Mesenchymal stem cell (in vitro differentiated cells and primary cell): Measurements from ENCODE around the gene MAP6D1.

Experiments
- DNase-seq: peaks from one replicate; pipeline ENCODE4 v3.0.0-alpha.2; 2013
- H2AFZ ChIP-seq: one replicate; pipeline ENCODE4 v1.6.1; 2013; ENCODE audit warnings: low read depth, mild to moderate bottlenecking, control low read depth, inconsistent platforms, low read length, moderate library complexity
- H2AK5ac ChIP-seq: 2 replicates; pipeline ENCODE4 v1.6.1; 2013; ENCODE audit warnings: low read length, moderate library complexity, mild to moderate bottlenecking, inconsistent platforms; ENCODE audit not compliant: severe bottlenecking
- H2BK120ac ChIP-seq: one replicate; pipeline ENCODE4 v1.6.1; 2013; ENCODE audit warnings: low read depth, mild to moderate bottlenecking, inconsistent platforms, low read length, moderate library complexity
- H2BK12ac ChIP-seq, 2 experiments: one replicate each; pipeline ENCODE4 v1.6.1; 2013; ENCODE audit warnings: inconsistent platforms in 2 of 2, low read length in 2 of 2, mild to moderate bottlenecking in 2 of 2, moderate library complexity in 2 of 2, control low read depth in 1 of 2
- H2BK15ac ChIP-seq: one replicate; pipeline ENCODE4 v1.6.1; 2013; ENCODE audit warnings: mild to moderate bottlenecking, low read depth, inconsistent platforms; ENCODE audit not compliant: poor library complexity, severe bottlenecking
- H2BK5ac ChIP-seq: 2 replicates; pipeline ENCODE4 v1.6.1; 2013; ENCODE audit warnings: low read depth, mild to moderate bottlenecking, low read length, control low read depth, inconsistent platforms; ENCODE audit not compliant: poor library complexity, severe bottlenecking
- H3K14ac ChIP-seq, 2 experiments: one replicate each; pipeline ENCODE4 v1.6.1; 2013; ENCODE audit warnings: inconsistent platforms in 2 of 2, low read length in 2 of 2, control low read depth in 1 of 2, mild to moderate bottlenecking in 1 of 2, moderate library complexity in 1 of 2
- H3K18ac ChIP-seq, 2 experiments: one replicate each; pipeline ENCODE4 v1.6.1; 2013; ENCODE audit warnings: inconsistent platforms in 2 of 2, low read length in 2 of 2, control low read depth in 1 of 2, low read depth in 1 of 2, mild to moderate bottlenecking in 1 of 2
- H3K23ac ChIP-seq, 2 experiments: one replicate each; pipeline ENCODE4 v1.6.1; 2013; ENCODE audit warnings: inconsistent platforms in 2 of 2, low read length in 2 of 2, mild to moderate bottlenecking in 2 of 2, moderate library complexity in 2 of 2, control low read depth in 1 of 2
- H3K27ac ChIP-seq: 2 replicates; pipeline ENCODE4 v1.5.1; 2013; ENCODE audit warnings: mild to moderate bottlenecking, moderate library complexity, low read length, control low read depth, inconsistent platforms; ENCODE audit not compliant: poor library complexity, severe bottlenecking
- H3K27me3 ChIP-seq, 2 experiments: 2 replicates each; pipeline versions ENCODE4 v1.6.1 to v1.7.0; 2013; ENCODE audit warnings: low read length in 2 of 2, mild to moderate bottlenecking in 2 of 2, moderate library complexity in 2 of 2, control low read depth in 1 of 2, inconsistent platforms in 1 of 2; ENCODE audit not compliant: control insufficient read depth in 1 of 2, insufficient read depth in 1 of 2
- H3K36me3 ChIP-seq, 2 experiments: 2 replicates each; pipeline versions ENCODE4 v1.6.1 to v1.7.0; 2013; ENCODE audit warnings: low read length in 2 of 2, control low read depth in 1 of 2, inconsistent platforms in 1 of 2, low read depth in 1 of 2, mild to moderate bottlenecking in 1 of 2; ENCODE audit not compliant: insufficient read depth in 2 of 2, control insufficient read depth in 1 of 2
- H3K4ac ChIP-seq, 2 experiments: one replicate each; pipeline ENCODE4 v1.6.1; 2013; ENCODE audit warnings: inconsistent platforms in 2 of 2, low read length in 2 of 2, mild to moderate bottlenecking in 2 of 2, moderate library complexity in 2 of 2, control low read depth in 1 of 2, low read depth in 1 of 2
- H3K4me1 ChIP-seq: 2 replicates; pipeline ENCODE4 v1.6.1; 2013; ENCODE audit warnings: low read depth, low read length, control low read depth; ENCODE audit not compliant: control insufficient read depth, insufficient read depth
- H3K4me2 ChIP-seq: 2 replicates; pipeline ENCODE4 v1.6.1; 2013; ENCODE audit warnings: low read length, mild to moderate bottlenecking, inconsistent platforms; ENCODE audit not compliant: poor library complexity, severe bottlenecking
- H3K4me3 ChIP-seq, 2 experiments: 2 replicates each; pipeline versions ENCODE4 v1.5.1 to v1.7.0; 2013; ENCODE audit warnings: low read length in 2 of 2, mild to moderate bottlenecking in 2 of 2, control low read depth in 1 of 2, low read depth in 1 of 2; ENCODE audit not compliant: insufficient read depth in 1 of 2
- H3K79me1 ChIP-seq: replicated peaks from 2 replicates; pipeline ENCODE4 v1.6.1; 2013; ENCODE audit warnings: mild to moderate bottlenecking, control low read depth, low read length, inconsistent platforms; ENCODE audit not compliant: poor library complexity, severe bottlenecking
- H3K9ac ChIP-seq: 2 replicates; pipeline ENCODE4 v1.7.0; 2013; ENCODE audit warnings: mild to moderate bottlenecking, low read length, moderate library complexity
- H3K9me3 ChIP-seq: 2 replicates; pipeline ENCODE4 v1.7.0; 2013; ENCODE audit warnings: mild to moderate bottlenecking, low read length; ENCODE audit not compliant: control insufficient read depth
- H4K8ac ChIP-seq: one replicate; pipeline ENCODE4 v1.6.1; 2013; ENCODE audit warnings: inconsistent platforms, mild to moderate bottlenecking, low read length, moderate library complexity
- H4K91ac ChIP-seq: one replicate; pipeline ENCODE4 v1.6.1; 2013; ENCODE audit warnings: mild to moderate bottlenecking, low read length, inconsistent platforms
- WGBS: methylation state at CpG from one replicate; pipeline ENCODE4 v1.1.7; 2013; ENCODE audit warnings: mixed read lengths; 5-methylcytosine and 5-hydroxymethylcytosine counted together

MAP6D1 gene

GRCh38 chr3:183845608-183846288, 20.4 kb upstream of the MAP6D1 start:
- H2BK5ac ChIP-seq: no peak overlapping the region
- peak overlapping the region; percentile 60 for H3K27ac ChIP-seq
- peaks cover 21 to 71% of the 10 kb centered on the region in 2 experiments for H3K36me3 ChIP-seq
- H3K4me1 ChIP-seq: peaks cover 6% of the 10 kb centered on the region
- no peak overlapping the region for H3K4me2 ChIP-seq
- no peak overlapping the region for H3K23ac ChIP-seq
- no peaks in the 10 kb centered on the region for H3K27me3 ChIP-seq
- H3K4ac ChIP-seq: no peak overlapping the region
- no peak overlapping the region for H3K9ac ChIP-seq
- no peaks in the 10 kb centered on the region for H3K9me3 ChIP-seq
- H3K14ac ChIP-seq: no peak overlapping the region
- no peak overlapping the region for H2AFZ ChIP-seq
- peaks cover 16% of the 10 kb centered on the region for H3K79me1 ChIP-seq
- peak; percentile 10 for DNase-seq
- no peak overlapping the region for H2BK12ac ChIP-seq
- H2BK15ac ChIP-seq: no peak overlapping the region
- H3K18ac ChIP-seq: no peak overlapping the region
- H2AK5ac ChIP-seq: peak overlapping the region; percentile 93
- peak overlapping the region; percentile 34 for H2BK120ac ChIP-seq
- H3K4me3 ChIP-seq: no peak overlapping the region
- no peak overlapping the region for H4K8ac ChIP-seq
- 83% methylated on average over 12 of the region's 13 CpGs for WGBS
- no peak overlapping the region for H4K91ac ChIP-seq

- Histone ChIP-seq H3K79me1 (peaks cover 17% of the 10 kb centered on the region), H2BK15ac (no peak overlapping the region), H3K36me3 (peaks cover 23 to 72% of the 10 kb centered on the region in 2 experiments), H3K4me3 (no peak overlapping the region), H2AFZ (no peak overlapping the region), H3K4ac (no peak overlapping the region), H2AK5ac (peak overlapping the region; percentile 14), H3K4me1 (peaks cover 6% of the 10 kb centered on the region), H3K4me2 (no peak overlapping the region), H2BK12ac (no peak overlapping the region), H2BK5ac (no peak overlapping the region), H4K8ac (no peak overlapping the region), H3K9me3 (no peaks in the 10 kb centered on the region), H4K91ac (no peak overlapping the region), H3K27ac (peak overlapping the region; percentile 60), H3K9ac (no peak overlapping the region), H3K18ac (no peak overlapping the region), H3K14ac (no peak overlapping the region), H3K27me3 (no peaks in the 10 kb centered on the region), H2BK120ac (no peak overlapping the region), H3K23ac (no peak overlapping the region)
- DNase-seq: no peak
- 75% methylated on average over 2 of the region's 4 CpGs for WGBS
Observed at GRCh38 chr3:183845090-183845489, 19.7 kb upstream of the MAP6D1 start.

GRCh38 chr3:183844606-183845005, 19.2 kb upstream of the MAP6D1 start:
- no peak overlapping the region for H2BK15ac ChIP-seq
- no peak overlapping the region for H3K4ac ChIP-seq
- H3K4me2 ChIP-seq: no peak overlapping the region
- H3K14ac ChIP-seq: no peak overlapping the region
- H3K9ac ChIP-seq: peak overlapping the region; percentile 19
- DNase-seq: peak; percentile 90
- peaks cover 16% of the 10 kb centered on the region for H3K79me1 ChIP-seq
- H2BK12ac ChIP-seq: no peak overlapping the region
- no peak overlapping the region for H2AK5ac ChIP-seq
- H3K9me3 ChIP-seq: no peaks in the 10 kb centered on the region
- H2AFZ ChIP-seq: no peak overlapping the region
- no peak overlapping the region for H3K23ac ChIP-seq
- peaks cover 6% of the 10 kb centered on the region for H3K4me1 ChIP-seq
- H3K27me3 ChIP-seq: no peaks in the 10 kb centered on the region
- no peak overlapping the region for H3K18ac ChIP-seq
- H3K27ac ChIP-seq: peak overlapping the region; percentile 49
- H3K4me3 ChIP-seq: no peak overlapping the region
- peaks cover 25 to 72% of the 10 kb centered on the region in 2 experiments for H3K36me3 ChIP-seq
- no CpG with 5 or more reads among the region's 2 CpGs for WGBS
- H4K91ac ChIP-seq: no peak overlapping the region
- no peak overlapping the region for H4K8ac ChIP-seq
- H2BK120ac ChIP-seq: no peak overlapping the region
- no peak overlapping the region for H2BK5ac ChIP-seq

GRCh38 chr3:183839751-183840150, 14.4 kb upstream of the MAP6D1 start:
- no peak overlapping the region for H4K91ac ChIP-seq
- 100% methylated on average over 2 of the region's 4 CpGs for WGBS
- H3K9me3 ChIP-seq: no peaks in the 10 kb centered on the region
- H3K4me1 ChIP-seq: no peaks in the 10 kb centered on the region
- DNase-seq: no peak
- peaks cover 8% of the 10 kb centered on the region for H3K79me1 ChIP-seq
- no peak overlapping the region for H3K4me3 ChIP-seq
- no peak overlapping the region for H4K8ac ChIP-seq
- no peak overlapping the region for H2AK5ac ChIP-seq
- no peak overlapping the region for H2AFZ ChIP-seq
- H2BK120ac ChIP-seq: no peak overlapping the region
- H3K18ac ChIP-seq: no peak overlapping the region
- no peak overlapping the region for H2BK5ac ChIP-seq
- no peak overlapping the region for H3K9ac ChIP-seq
- no peaks in the 10 kb centered on the region for H3K27me3 ChIP-seq
- no peak overlapping the region for H3K27ac ChIP-seq
- no peak overlapping the region for H3K4me2 ChIP-seq
- peaks cover 26 to 73% of the 10 kb centered on the region in 2 experiments for H3K36me3 ChIP-seq
- no peak overlapping the region for H3K14ac ChIP-seq
- H2BK12ac ChIP-seq: no peak overlapping the region
- no peak overlapping the region for H3K23ac ChIP-seq
- H3K4ac ChIP-seq: no peak overlapping the region
- no peak overlapping the region for H2BK15ac ChIP-seq
